COR-L47 (cell line): ENCODE results near the gene NR3C2.

Source experiments
- DNase-seq: peaks from one replicate; lab custom pipeline; 2025; lab: John Stamatoyannopoulos, UW

Gene NR3C2

DNA sequence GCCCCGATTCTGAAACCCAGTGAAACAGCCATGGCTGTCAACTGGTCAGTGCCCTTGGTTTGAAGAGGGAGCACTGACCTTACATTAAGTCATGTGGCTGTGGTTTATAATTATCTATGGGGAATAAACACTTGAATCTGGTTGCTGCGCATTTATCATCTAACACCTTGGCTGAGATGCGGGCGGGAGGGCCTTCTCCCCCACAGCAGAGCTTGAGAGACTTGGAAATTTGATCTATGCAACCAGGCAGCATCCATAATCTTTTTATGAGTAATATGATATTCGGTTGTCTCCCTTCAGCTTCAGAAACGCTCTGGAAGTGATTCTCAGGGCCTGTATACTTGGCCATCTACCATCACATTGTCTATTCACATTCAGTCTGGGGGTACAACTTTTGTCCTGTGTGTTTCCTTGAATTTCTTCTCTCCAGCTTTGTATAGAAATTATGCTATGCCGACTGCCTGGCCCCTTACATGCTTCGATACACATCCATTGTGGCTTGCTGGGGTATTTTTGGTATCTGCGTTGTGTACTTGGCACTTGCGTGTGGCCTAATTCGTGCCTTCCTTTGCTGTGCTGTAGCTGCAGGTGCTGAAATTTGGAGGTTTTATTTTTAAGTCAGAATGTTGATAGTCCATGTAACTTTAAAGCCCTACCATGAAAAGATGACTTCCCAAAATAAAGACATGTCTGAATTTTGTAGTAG is 388.8 kb downstream of the NR3C2 start:
- DNase-seq = no peak

DNA sequence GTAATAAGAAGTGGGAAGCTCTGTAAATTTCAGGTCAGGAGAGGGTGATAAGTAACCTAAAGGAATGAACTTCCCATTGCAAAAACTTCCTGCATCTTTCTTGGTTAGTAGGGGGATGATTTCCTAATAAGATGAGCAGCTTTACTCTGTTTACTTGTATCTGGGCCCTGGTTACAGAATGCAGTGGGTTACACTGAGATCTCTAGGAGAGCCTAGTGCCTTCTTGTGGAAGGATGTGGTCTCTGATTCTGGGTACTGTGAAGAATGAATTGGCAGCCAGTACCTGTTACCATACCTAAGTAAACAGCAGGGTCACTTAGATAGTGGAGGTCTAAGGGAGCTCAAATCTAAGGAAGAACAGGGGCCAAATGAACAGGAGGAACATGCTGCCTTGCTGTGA is 389.8 kb downstream of the NR3C2 start:
- DNase-seq = no peak

DNA sequence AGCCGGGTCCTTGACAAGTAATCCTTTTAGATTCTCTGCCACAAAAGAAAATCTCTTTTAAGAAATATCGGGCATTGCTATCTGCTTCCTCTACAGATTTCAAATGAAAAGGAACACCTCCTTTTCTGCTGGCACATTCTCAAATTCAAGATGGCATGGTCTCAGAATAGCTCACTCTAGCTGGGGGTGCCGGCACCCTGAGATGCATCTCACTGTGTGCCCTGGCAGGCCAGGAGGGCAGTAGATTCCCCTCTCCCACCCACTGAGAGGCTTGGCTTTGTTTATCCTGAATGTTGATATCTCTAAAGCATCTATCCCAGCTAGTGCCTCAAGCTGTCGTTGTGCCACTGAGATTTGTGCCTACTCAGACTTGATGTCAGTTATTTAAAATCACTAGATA is 390.8 kb downstream of the NR3C2 start:
- DNase-seq = no peak

- no peak for DNase-seq
Observed at GRCh38 chr4:148048598-148048997, 393.6 kb downstream of the NR3C2 start.

DNA sequence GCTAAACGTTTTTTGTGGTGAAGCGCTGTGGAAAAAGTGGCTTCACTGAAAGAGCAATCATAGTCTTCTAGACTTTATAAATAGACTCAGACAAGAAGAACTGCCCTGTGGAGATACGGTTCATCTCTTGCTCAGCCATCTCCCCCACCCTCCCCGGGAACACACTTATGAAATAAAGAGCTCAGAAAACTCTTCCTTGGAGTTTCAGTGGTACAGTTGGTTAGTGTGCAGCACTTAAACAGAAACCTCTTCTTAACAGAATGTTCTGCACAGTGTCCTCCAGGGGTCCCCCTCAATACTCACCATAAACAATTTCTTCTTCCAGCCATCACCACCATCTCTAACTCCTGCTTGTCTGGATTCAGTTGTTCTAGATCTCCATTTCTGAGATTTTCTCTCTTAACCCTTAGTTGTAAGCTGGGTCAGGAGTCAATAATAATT is 397.3 kb downstream of the NR3C2 start:
- no peak for DNase-seq

- DNase-seq = no peak
Observed at GRCh38 chr4:148044089-148044911, 397.9 kb downstream of the NR3C2 start.

- DNase-seq = no peak
Observed at GRCh38 chr4:148041606-148042329, 400.4 kb downstream of the NR3C2 start.

DNA sequence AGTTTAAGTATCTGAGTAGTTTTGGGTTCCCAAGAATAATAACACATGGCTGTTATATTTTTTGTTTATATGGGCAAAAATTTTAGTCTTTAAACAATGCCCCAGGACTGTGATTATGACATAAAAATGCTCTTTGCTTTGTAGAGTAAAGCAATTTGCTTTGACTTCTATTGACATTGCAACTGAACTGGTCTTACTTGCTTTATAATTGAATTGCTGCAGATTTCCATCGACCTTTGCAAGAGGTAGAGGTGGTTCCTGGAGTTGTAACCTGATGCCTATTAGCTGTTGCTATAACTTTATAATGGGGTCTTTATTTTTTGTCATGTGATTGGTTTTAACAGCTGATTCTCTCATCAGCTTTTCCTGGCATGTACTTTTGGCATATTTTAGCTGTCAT is 407.4 kb downstream of the NR3C2 start:
- no peak for DNase-seq

DNA sequence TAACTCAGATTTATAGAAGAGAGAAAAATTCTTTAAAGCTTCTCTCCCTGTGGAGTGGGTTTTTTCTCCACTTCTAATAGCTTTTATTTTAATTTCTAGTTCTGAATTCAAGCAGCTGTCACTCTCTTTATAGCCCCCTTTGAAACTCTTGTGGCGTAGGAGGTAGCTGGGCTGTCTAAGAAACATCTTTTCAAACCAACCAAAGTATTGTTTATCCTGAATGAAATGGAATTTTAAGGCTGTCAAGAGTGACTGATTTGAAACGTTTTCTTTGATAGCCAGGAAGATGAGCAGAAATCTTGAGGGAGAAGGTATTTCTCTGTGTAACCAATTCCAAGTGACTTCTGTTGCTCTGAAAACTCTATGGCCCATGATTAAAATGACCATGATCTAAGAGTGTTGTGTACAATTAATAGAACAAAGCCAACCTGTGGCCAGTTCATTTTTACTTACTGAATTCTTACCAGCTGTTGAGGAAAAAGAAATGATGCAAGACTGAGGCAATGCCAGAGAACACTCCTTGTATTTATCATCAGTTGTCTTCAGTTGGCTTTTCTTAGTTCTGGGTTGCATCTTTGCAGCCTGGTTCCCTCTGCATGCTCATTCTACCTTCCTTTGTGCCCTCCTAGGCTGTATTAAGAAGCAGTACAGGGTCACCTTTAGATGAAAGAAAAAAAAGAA is 411.9 kb downstream of the NR3C2 start:
- DNase-seq = no peak

DNA sequence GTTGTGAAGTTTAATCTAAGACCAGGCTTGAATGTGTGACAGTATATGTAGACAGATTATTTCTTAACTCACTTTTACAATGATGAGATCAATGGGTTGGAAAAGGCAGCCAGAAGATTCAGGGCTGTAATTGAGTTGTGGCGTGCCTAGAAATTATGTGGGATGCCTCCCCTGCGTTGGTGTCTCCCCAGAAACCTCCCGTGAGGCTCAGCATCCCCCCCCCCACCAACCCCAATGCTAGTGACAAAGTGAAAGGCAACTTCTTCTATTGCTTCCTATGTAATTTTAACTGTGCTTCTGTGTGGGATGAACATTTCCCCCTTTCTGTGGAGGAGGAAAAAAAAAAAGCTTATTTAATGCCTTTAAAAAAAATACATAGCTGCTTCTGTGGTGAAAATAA is 412.4 kb downstream of the NR3C2 start:
- no peak for DNase-seq
